Mucosa of descending colon (tissue), 3 donors: ENCODE data around the gene RIN3. TPM values are rescaled to one million over a fixed set of nuclear protein-coding genes. Genes with fewer than 3 reads are reported as not detected.

Experiments used
- ATAC-seq: fragments of 200-7000 bp; cut with Tn5 transposase; one replicate; pipeline ENCODE4 v1.9.1; 2020; ENCODE audit warnings: mild to moderate bottlenecking, moderate library complexity
- DNase-seq, 3 donors: peaks; one replicate each; pipeline ENCODE4 v3.0.0-alpha.2; 2020
- H3K36me3 ChIP-seq: fragments of 200-600 bp; one replicate; pipeline ENCODE4 v1.8.0; 2021; ENCODE audit warnings: low read depth, mild to moderate bottlenecking
- H3K4me1 ChIP-seq: fragments of 200-600 bp; one replicate; pipeline ENCODE4 v1.8.0; 2021; ENCODE audit warnings: low read depth, mild to moderate bottlenecking
- H3K4me3 ChIP-seq: fragments of 200-600 bp; one replicate; pipeline ENCODE4 v1.8.0; 2021; ENCODE audit warnings: mild to moderate bottlenecking
- H3K9me3 ChIP-seq: fragments of 200-600 bp; one replicate; pipeline ENCODE4 v1.8.0; 2021; ENCODE audit warnings: mild to moderate bottlenecking
- CTCF ChIP-seq: fragments of 200-600 bp; IDR thresholded peaks from one replicate; pipeline ENCODE4 v1.8.0; 2022; ENCODE audit warnings: antibody characterized with exemption, mild to moderate bottlenecking
- intact Hi-C, 2 donors: fragments of 100-400 bp; cut with DNase I in 1 of 2; cut with micrococcal nuclease in 1 of 2; formaldehyde crosslinking; loops; one replicate each; pipeline versions ENCODE4 v1.11.0 to v1.11.1; 2022; cut with DNase I, micrococcal nuclease
- total RNA-seq, 3 donors: library from RNA; stranded (reverse); fragmentation: NEBNext Ultra II Directional in 2 of 3; extraction: Animal tissue kit (Norgen Biotek cat#: 25700) in 2 of 3; gene quantifications; one replicate each; pipeline versions ENCODE4 v1.2.1 to v1.2.4, GENCODE V29; 2021 to 2023
- donor health status: DM: no; HTN: no; CAD: no; lungs with moderate emphysema.
- donor health status: DM: no; HTN: no; CAD: no.
- donor health status: DM: no; HTN: yes; CAD: no.

RIN3 gene
- total RNA-seq, 3 donors from 2014 or later = 26.2 to 51.0 (median 32.9) TPM

DNA sequence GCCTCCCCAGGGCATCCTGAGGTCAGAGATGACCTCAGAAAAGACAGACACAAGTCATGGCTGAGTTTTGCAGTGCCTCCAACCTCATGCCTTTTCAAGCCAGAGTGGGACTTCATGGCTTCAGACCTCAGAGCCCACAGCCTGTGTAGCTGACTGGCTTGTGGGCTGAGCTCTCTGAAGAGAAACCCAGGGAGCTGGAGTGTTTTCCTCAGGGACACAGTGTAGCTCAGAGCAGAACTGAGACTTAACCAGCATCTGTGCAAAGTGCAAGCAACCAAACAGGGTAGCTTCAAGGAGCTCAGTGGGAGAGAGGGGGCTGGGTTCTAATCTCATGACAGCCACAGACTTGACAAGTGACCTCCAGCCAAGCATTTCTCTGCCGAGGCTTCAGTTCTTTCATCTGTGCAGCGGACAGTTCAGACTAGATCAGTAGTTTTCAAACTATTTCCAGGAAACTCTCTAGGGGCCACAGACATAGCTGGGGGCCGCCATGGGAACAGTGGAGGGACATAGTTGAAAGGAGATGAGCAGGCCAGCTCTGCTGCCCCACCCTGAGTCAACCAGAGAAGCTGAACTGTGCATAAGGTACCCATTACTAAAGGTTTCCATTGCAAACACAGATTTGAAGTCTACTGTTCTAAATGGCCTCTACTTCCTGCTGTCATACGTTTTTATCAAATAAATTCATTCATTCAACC lies 154.8 kb downstream of the RIN3 start:
- TF ChIP-seq CTCF = no peak
- no peak for DNase-seq
- H3K4me1 ChIP-seq = no peaks in the 10 kb centered on the region
- no peak overlapping the region for H3K4me3 ChIP-seq
- no peaks in the 10 kb centered on the region for H3K9me3 ChIP-seq
- intact Hi-C loops = no loop called here
- no peak for ATAC-seq
- H3K36me3 ChIP-seq = no peaks in the 10 kb centered on the region

- intact Hi-C loops = no loop called here
- no peaks in the 10 kb centered on the region for H3K36me3 ChIP-seq
- TF ChIP-seq CTCF = no peak
- ATAC-seq = peak; percentile 65
- H3K4me3 ChIP-seq = no peak overlapping the region
- DNase-seq = no peak
- H3K4me1 ChIP-seq = no peaks in the 10 kb centered on the region
- H3K9me3 ChIP-seq = no peaks in the 10 kb centered on the region
These were observed 156.6 kb downstream of the RIN3 start for GRCh38 chr14:92670160-92670559.

GRCh38 chr14:92670643-92671366 lies 157.2 kb downstream of the RIN3 start:
- no peak for DNase-seq
- intact Hi-C loops = no loop called here
- no peaks in the 10 kb centered on the region for H3K36me3 ChIP-seq
- H3K4me1 ChIP-seq = no peaks in the 10 kb centered on the region
- no peak for ATAC-seq
- H3K4me3 ChIP-seq = no peak overlapping the region
- H3K9me3 ChIP-seq = no peaks in the 10 kb centered on the region
- TF ChIP-seq CTCF = no peak

- no peak overlapping the region for H3K4me3 ChIP-seq
- H3K9me3 ChIP-seq = no peaks in the 10 kb centered on the region
- H3K4me1 ChIP-seq = no peaks in the 10 kb centered on the region
- H3K36me3 ChIP-seq = no peaks in the 10 kb centered on the region
- DNase-seq (peak in 1 of 3 donors; percentile 3), ATAC-seq (no peak)
- intact Hi-C loops = no loop called here
- no peak for TF ChIP-seq CTCF
These were observed 160.1 kb downstream of the RIN3 start for GRCh38 chr14:92673601-92674150.

DNA sequence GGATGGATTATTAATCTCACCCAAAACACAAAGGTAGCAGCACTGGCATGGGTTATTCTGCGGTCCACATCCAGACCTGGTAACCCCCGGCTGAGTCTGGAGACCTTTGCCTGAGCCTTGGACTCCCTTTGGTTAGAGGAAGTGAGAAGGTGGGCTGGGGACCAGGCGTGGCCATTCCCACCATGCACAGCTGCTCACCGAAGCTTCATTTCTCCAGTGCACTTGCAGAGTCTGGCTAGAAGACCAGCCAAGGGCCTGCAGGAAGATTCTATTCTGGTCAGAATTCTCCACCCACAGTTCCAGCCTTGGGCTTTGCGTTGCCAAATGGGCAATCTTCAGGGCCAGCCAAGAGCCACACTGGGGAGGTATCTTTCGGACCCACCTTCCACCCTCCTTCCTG lies 161.8 kb downstream of the RIN3 start:
- DNase-seq (no peak), ATAC-seq (no peak)
- intact Hi-C loops = no loop called here
- Histone ChIP-seq H3K9me3 (no peaks in the 10 kb centered on the region), H3K4me3 (no peak overlapping the region), H3K4me1 (no peaks in the 10 kb centered on the region), H3K36me3 (no peaks in the 10 kb centered on the region)
- no peak for TF ChIP-seq CTCF
